Erythroblast (primary cell): ENCODE measurements around the gene NAP1L4.
A peak's percentile ranks its signal among the peaks of the same experiment; 100 is the strongest.

Source experiments
- DNase-seq, 2 experiments: peaks; one replicate each; lab custom pipeline; 2025; lab: John Stamatoyannopoulos, UW
- GATA1 ChIP-seq: IDR thresholded peaks from 2 replicates; pipeline ENCODE4 v1.6.1; 2011; ENCODE audit warnings: low read depth, mild to moderate bottlenecking, control low read depth, low read length, moderate library complexity
- POLR2A ChIP-seq: IDR thresholded peaks from 2 replicates; pipeline ENCODE4 v1.6.1; 2011; ENCODE audit warnings: mild to moderate bottlenecking, low read length

NAP1L4 gene

DNA sequence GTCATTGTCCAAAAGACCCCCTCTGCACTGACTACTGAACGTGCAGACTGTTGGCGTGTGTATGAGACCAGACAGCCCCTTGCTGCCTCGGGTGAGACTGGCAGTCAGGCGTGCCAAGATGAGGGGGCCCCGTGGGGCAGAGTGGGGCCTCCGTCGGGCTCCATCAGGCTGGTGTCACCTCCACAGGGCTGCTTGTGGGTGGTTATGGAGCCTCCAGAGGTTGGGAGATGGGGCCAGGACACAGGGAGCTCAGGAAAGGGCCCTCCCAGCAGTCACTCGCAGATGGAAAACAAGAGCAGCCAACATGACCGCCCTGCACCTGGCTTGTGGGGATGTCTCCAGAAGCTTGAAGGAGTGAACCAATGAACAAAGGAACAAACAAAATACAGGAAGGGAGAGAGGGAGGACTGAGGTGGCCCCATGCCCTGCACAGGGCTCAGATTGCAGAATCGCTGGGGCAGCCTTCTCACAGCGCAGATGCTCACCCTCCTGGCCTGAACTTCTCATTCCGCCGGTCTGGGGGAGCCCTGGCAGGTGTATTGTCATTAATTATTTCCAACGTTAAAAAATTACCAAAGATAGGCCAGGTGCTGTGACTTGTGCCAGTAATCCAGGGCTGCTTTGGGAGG lies 57.4 kb downstream of the NAP1L4 start:
- TF ChIP-seq GATA1 = no peak
- no peak for TF ChIP-seq POLR2A
- DNase-seq = no peak

DNA sequence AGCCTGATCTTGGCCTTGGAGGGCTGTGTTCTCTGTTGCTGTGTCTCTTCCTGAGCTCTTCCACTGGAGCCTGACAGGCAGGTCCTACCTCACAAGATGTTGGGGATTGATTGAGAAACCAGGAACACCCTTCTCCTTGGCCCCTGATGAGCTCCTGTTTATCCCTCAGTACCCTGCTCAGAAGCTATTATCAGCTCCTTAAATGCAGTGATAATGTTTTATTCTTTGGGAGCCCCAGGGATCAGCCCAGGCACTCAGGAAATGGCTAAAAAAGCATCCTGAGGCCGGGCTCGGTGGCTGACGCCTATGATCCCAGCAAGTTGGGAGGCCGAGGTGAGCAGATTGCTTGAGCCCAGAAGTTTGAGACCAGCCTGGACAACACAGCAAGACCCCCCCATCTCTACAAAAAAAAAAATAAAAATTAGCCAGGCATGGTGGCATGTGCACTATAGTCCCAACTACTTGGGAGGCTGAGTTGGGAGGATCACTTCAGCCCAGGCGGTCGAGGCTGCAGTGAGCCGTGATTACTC lies 58.0 kb downstream of the NAP1L4 start:
- no peak for TF ChIP-seq GATA1
- TF ChIP-seq POLR2A = no peak
- no peak for DNase-seq

DNA sequence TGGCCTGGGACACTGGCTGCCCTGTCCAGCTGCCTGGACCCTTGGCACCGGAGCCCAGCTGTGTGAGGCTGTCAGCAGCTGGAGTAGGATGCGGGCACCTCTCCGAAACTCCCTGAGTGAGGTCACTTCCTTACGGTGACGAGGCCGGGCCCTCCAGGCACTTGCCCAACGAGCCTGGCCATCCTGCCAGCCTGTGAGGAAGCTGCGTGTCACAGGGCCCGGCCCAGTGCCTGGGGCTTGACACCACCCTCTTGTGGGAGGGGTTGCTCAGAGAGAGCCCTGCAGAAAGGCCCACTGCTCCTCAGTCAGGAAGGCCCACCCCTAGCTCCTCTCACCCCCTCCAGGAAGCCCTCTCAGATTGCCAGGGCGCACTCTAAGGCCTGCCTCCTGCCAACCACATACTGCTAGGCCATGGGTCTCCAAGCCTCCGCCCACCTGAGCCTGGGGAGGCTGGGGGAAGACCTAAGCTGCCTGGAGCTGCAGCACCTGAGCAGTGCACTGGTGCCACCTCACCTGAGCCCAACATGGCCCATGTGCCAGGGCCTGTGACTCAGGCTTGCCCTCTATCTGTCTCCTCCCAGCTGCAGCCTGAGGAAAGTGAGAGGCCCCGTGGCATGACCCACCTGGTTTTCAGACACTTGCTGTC lies 58.6 kb downstream of the NAP1L4 start:
- no peak for TF ChIP-seq POLR2A
- DNase-seq = peak; percentile 33 to 51

DNA sequence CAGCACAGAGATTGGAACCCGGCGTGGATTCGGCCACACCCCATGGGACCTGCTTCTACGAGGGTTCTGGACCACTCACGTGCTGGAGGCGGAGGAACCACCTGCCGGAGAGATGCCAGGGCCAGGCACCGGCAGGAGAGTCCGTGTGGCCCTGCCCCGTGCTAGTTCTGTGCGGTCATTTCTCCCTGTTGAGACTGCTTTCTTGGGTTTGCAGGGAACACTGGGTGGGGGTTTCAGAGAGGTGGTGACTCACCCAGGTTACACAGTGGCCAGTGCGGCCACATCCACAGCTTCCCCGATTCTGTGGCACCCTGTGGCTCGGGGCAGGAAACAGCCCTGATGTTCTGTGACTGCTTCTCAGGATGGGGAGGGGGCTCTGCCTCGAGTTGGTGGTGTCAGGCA lies 59.3 kb downstream of the NAP1L4 start:
- TF ChIP-seq GATA1 (no peak), POLR2A (no peak)
- no peak for DNase-seq

DNA sequence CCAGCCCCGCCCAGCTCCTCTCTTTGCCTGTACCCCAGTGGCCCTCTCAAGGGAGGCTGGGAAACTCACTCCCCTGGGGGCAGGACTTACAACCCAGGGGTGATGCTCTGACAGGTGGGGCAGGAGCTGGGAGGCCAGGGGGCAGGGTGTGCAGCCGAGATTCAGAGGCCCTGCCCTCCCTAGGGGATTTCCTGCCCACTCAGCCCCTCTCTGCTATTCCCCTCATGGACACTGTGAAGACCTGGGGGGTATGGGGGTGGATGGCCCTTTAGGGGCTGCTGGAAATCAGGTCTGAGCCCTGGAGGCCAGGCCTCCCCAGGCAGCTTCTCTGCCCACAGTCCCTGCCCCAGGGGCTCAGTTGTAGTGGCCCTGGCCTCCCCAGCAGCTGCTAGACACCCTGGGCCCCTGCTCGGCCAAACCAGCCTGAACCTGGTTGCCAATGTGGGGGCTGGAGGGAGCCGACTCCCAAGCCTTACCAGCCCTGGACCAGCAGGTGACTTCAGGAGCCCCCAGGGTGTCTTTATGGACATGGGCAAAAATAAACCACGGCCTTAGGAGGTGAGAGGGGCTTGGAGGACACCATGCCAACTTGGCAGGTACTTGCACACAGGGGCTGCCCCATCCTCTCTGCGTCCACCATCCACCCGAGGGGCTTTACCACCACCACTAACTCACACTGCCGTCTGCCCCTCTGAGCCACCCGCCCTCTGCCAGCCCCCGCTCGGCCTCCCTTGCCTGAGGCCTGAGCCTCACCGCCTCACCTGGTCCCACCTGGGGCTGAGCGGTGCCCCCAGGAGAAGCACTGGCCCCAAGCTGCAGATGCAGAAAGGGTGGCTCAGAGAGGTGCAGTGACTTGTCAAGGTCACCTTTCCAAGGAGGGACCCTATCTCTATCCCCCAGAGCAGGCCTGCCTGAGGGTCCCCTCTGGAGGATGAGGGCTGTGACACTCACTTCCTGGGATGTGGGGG lies 60.1 kb downstream of the NAP1L4 start:
- TF ChIP-seq POLR2A = no peak
- no peak for TF ChIP-seq GATA1
- DNase-seq = no peak

DNA sequence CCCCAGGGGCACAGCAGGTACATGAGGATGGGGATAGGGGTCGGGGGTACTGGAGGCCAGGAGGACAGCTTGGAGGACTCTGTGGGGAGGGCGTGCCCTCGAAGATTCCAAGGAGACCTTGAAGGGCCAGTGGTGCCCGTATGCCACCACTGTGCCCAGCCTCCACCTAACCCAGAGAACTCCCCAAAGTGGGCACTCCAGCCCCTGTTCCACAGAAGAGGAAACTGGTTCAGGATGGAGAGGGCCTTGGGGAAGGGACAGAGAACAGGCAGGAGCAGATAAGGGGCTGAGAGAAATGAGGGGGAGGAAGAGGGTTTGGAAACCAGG lies 60.7 kb downstream of the NAP1L4 start:
- DNase-seq = no peak
- TF ChIP-seq GATA1 = no peak
- no peak for TF ChIP-seq POLR2A

DNA sequence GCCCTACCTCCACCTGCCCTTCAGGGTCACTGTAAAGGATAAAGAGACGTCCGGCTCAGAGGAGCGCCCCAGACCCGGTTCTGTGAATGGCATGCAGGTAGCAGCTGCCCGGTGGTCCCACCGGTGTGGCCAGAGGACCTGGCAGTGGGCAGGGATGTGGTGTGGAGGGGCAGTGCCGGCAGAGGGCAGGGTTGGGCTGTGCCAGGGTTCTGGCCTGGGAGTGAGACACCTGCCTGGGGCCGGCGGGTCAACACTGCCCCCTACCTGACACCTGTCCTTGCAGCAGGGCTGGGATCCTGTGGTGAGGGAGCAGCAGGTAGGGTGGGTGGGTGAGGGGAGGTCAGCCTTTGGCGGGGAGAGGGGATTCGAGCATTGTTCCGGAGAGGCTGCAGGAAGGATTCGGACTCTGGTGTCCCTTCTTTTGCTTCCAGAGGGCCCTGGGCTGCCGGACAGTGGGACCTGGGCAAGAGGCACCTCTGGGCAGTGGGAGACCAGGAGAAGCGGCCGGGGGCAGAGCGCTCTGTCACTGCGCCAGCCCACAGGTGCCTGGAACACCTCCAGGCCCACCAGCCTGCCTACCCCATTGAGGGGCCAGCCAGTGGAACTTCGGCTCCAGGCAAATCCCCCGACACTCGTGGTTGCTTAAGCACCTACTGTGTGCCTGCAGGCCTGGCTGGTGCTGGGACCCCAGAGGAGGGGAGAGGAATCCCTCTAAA lies 61.3 kb downstream of the NAP1L4 start:
- TF ChIP-seq GATA1 (no peak), POLR2A (no peak)
- DNase-seq = peak; percentile 26 to 53

DNA sequence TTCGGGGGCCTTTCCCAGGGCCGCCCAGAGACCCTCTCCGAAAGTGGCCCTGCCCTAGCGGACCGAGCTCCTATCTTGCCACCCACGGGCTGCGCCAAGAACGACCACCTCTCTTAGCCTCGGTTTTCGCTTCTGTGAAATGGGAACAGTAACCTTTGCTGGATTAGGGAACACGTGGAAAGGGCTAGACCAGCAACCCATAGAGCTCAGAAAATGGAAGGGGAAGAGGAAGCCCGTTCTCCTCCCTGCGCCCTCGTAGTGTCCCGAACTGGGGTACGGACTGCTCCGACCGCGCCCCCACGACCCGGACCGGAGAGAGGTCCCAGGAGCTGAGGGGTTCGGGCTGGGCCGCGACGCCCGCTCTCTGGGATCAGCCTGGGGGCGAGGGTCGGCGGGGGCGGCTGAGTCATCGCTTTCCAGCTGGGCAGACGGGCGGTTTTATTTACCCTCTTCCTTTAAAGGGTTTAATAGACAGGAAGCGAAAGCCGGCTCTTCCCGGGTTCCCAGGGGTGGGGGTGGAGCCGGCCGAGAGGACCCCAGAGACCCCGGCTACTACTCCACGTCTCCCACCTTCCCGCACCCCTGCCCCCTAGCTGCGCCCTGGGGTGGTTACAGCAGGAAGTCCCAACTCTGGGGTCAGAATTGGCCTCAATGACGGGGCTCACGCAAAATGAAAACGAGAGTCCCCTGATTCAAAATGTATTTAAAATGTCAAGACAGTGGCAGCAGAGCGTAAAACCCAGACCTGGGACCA lies 62.0 kb downstream of the NAP1L4 start:
- TF ChIP-seq POLR2A = no peak
- TF ChIP-seq GATA1 = no peak
- peak in 1 of 2 experiments; percentile 38 for DNase-seq

DNA sequence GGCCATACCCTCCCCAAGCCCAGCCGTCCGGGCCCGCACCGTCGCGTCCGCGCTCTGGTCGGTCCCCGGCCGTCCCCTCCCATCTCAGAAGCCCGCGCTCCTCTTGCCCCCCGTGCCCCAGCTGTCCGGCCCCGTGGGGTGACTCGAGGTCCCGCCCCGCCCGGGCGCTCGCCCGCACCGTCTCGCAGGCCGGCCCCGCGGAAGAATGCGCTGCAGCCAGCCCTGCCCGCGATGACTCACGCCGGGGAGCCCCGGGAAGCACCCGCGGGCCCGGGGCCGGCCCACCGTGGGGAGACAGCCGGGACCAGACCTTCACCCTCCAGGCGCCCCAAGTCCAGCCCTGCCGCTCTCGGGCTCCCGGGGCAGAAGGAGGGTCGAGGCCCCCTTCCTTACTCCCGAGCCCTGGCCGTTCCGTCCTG lies 62.6 kb downstream of the NAP1L4 start:
- TF ChIP-seq GATA1 (no peak), POLR2A (no peak)
- DNase-seq = peak in 1 of 2 experiments; percentile 45

DNA sequence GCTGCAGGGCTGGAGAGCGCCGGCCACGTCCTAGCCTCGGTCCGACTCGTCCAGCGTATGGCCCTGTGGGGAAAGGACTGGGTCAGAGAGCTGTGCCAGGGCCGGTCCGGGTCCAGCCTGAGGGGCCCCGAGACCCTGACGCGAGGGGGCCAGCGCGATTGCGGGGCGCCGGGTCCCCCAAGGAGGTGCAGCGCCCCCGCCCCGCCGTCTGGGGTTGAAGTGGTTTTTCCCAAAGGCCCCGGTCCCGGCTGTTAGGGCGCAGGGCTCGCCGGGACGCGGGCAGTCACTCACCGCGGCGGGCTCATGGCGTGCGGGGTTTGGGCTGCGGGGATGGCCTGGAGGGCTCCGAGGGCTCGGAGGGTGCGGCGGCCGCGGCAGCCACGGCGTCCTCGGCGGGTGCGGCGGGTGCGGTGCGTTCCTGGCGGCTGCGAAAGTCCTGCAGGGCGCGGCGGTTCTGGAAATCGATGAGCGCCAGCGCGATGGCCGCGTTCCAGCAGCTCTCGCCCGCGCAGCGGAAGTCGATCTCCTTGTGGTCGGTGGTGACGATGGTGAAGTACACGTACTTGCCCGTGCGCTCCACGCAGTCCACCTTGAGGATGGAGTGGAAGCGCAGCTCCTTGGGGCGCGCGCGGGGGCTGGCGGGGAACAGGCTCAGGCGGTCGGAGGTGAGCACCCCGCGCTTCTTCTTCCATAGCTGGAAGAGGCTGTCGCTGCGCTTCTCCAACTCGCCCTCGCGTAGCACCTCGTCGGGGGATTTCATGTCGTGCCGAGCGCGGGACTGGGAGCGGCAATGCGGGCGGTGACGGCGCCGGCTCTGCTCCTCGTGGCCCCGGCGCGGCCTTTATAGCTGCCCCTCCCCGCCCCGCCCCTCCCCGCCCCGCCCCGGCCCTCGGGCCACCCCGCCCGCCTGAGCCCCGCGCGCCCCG lies 63.3 kb downstream of the NAP1L4 start, which contains the start of gene PHLDA2:
Gene PHLDA2 (minus strand): TSS at position 816 of the 926 bp plus-strand sequence. CDS start 56 bp downstream, at position 760.
- DNase-seq = peak; percentile 53 to 61
- TF ChIP-seq POLR2A (no peak), GATA1 (no peak)

DNA sequence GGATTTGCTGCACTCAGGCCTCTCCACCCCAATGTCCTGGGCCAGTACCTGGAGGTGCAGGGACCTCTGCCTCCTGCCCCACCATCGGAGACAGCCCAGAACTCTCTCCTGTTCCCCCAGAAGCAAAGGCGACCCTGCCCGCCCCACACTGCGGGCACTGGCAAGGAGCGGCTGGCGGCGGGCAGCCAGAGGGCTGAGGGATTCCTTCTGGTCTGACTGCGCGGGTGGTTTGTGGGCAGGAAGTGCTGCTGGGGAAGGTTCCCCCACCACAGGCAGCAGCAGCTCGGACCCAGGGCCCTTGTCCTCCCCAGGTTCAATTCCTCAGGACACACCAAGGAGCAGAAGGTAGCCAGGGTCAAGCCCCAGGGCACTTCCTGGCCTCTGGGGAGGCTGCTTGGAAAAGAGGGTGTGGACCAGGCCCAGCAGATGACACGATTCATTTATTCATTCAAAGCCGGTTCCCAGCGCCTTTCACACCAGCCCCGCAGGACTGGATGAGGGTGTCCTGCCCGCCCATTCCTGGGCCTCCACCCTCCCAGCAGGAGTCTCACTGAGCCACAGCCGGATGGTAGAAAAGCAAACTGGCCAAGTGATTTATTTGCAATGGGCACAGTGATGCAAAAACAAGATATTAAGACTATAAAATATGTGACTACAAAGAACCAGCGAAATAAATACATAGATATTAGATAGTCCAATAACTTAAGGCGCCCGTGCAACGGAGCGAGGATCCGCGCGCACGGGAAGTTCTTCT lies 64.1 kb downstream of the NAP1L4 start:
- TF ChIP-seq GATA1 = no peak
- no peak for TF ChIP-seq POLR2A
- DNase-seq = no peak

DNA sequence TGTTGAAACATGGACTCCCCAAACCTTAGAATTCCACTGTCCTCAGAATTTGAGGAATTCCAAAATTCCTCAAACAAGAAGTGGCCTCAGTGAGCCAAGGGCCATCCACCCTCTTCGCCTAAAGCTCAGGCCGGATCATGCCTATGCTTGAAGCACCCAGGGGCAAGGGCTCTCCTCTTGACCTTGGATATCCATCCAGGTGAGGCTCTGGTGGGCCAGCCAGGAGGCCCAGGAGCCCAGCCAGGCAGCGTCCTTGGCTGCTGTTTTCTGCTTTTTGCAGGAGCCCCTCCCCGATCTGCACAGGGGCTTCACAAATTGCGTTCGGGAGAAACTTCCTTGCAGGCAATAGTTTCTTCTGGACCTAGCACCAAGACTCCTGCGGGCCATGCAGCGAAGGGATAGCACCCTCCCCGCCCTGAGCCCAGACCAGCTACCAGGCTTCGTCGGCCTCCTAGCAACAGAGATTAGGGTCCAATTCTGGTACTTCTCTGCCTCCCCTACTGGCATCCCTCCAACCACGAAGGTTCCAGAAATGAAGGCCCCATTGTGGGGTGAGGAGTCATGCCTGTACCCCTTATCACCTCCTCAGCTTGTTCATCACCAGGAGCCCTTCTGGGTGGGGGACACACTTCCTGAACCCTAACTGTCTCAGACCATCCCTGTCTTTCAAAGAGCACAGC lies 64.9 kb downstream of the NAP1L4 start:
- no peak for DNase-seq
- no peak for TF ChIP-seq POLR2A
